Tibial artery (tissue), 4 donors: Measurements from ENCODE around the gene GNAS.

Experiments used
- DNase-seq, 2 donors: peaks; one replicate each; pipeline ENCODE4 v3.0.0-alpha.2; 2019
- H3K27ac ChIP-seq, 2 donors: fragments of 200-600 bp; sonication (generic) in 1 of 2; 1 replicate in 1 of 2; 2 replicates in 1 of 2; pipeline ENCODE4 v1.5.1; 2018 to 2019; ENCODE audit warnings: mild to moderate bottlenecking in 1 of 2
- H3K27me3 ChIP-seq, 2 donors: fragments of 200-600 bp; sonication (generic) in 1 of 2; one replicate each; pipeline versions ENCODE4 v1.5.1 to v1.6.0; 2016 to 2019
- H3K36me3 ChIP-seq, 3 donors: fragments of 200-600 bp; sonication (generic) in 2 of 3; one replicate each; pipeline ENCODE4 v1.5.1; 2016 to 2019; ENCODE audit warnings: mild to moderate bottlenecking in 2 of 3
- H3K4me1 ChIP-seq, 4 donors: fragments of 200-600 bp; sonication (generic) in 2 of 4; 1 replicate in 3 of 4; 2 replicates in 1 of 4; pipeline ENCODE4 v1.5.1; 2016 to 2019
- H3K4me3 ChIP-seq, 2 donors: fragments of 200-600 bp; sonication (generic) in 1 of 2; 1 replicate in 1 of 2; 2 replicates in 1 of 2; pipeline ENCODE4 v1.5.1; 2018 to 2019; ENCODE audit warnings: mild to moderate bottlenecking in 2 of 2
- H3K9me3 ChIP-seq, 3 donors: fragments of 200-600 bp; sonication (generic) in 1 of 3; one replicate each; pipeline ENCODE4 v1.5.1; 2016 to 2019
- CTCF ChIP-seq, 2 experiments: fragments of 200-600 bp in 1 of 2; fragments of 450-650 bp in 1 of 2; IDR thresholded peaks; one replicate each; pipeline ENCODE4 v1.5.1; 2017 to 2019; ENCODE audit warnings: antibody characterized with exemption in 2 of 2, mild to moderate bottlenecking in 1 of 2, moderate library complexity in 1 of 2
- intact Hi-C: fragments of 100-400 bp; cut with DNase I; formaldehyde crosslinking; loops from one replicate; pipeline ENCODE4 v1.15.0; 2023; ENCODE audit warnings: low total_unique reads

The GNAS gene

GRCh38 chr20:58829531-58829941 lies 23.0 kb upstream of the GNAS start:
- Histone ChIP-seq H3K27me3 (peaks cover 0 to 16% of the 10 kb centered on the region in 2 donors), H3K36me3 (no peaks in the 10 kb centered on the region), H3K9me3 (no peaks in the 10 kb centered on the region), H3K27ac (peak overlapping the region in 1 of 2 donors; percentile 53), H3K4me3 (no peak overlapping the region), H3K4me1 (peaks cover 0 to 22% (median 2%) of the 10 kb centered on the region in 4 donors)
- no peak for TF ChIP-seq CTCF (IDR thresholded peaks at IDR 0.05)
- DNase-seq, result peak in 1 of 2 donors; percentile 83
- intact Hi-C loops, result no loop called here

- intact Hi-C loops, result no loop called here
- TF ChIP-seq CTCF (IDR thresholded peaks at IDR 0.05), result no peak
- Histone ChIP-seq H3K4me3 (no peak overlapping the region), H3K36me3 (no peaks in the 10 kb centered on the region), H3K9me3 (no peaks in the 10 kb centered on the region), H3K27me3 (peaks cover 0 to 23% of the 10 kb centered on the region in 2 donors), H3K4me1 (peaks cover 0 to 22% (median 2%) of the 10 kb centered on the region in 4 donors), H3K27ac (no peak overlapping the region)
- DNase-seq, result no peak
Measured at GRCh38 chr20:58832457-58832856, 20.1 kb upstream of the GNAS start.

- Histone ChIP-seq H3K4me3 (no peak overlapping the region), H3K4me1 (peaks cover 0 to 20% (median 2%) of the 10 kb centered on the region in 4 donors), H3K36me3 (no peaks in the 10 kb centered on the region), H3K9me3 (no peaks in the 10 kb centered on the region), H3K27ac (no peak overlapping the region), H3K27me3 (peaks cover 0 to 32% of the 10 kb centered on the region in 2 donors)
- DNase-seq, result no peak
- TF ChIP-seq CTCF (IDR thresholded peaks at IDR 0.05), result no peak
- intact Hi-C loops, result no loop called here
Measured at GRCh38 chr20:58833921-58834320, 18.6 kb upstream of the GNAS start.

- TF ChIP-seq CTCF (IDR thresholded peaks at IDR 0.05), result no peak
- Histone ChIP-seq H3K36me3 (no peaks in the 10 kb centered on the region), H3K27ac (no peak overlapping the region), H3K4me1 (peaks cover 0 to 21% (median 5%) of the 10 kb centered on the region in 4 donors), H3K4me3 (no peak overlapping the region), H3K27me3 (peaks cover 0 to 45% of the 10 kb centered on the region in 2 donors), H3K9me3 (no peaks in the 10 kb centered on the region)
- DNase-seq, result no peak
- intact Hi-C loops, result no loop called here
Measured at GRCh38 chr20:58835231-58835630, 17.3 kb upstream of the GNAS start.

- no peaks in the 10 kb centered on the region for H3K36me3 ChIP-seq
- peaks cover 0 to 60% of the 10 kb centered on the region in 2 donors for H3K27me3 ChIP-seq
- no peak for TF ChIP-seq CTCF (IDR thresholded peaks at IDR 0.05)
- H3K4me3 ChIP-seq, result no peak overlapping the region
- H3K27ac ChIP-seq, result no peak overlapping the region
- H3K4me1 ChIP-seq, result peaks cover 0 to 12% (median 5%) of the 10 kb centered on the region in 4 donors
- no peaks in the 10 kb centered on the region for H3K9me3 ChIP-seq
- intact Hi-C loops, result no loop called here
- DNase-seq, result no peak
Measured at GRCh38 chr20:58836616-58837204, 15.8 kb upstream of the GNAS start.
